GDM1 (cell line): ENCODE measurements around the gene BLTP2.
A peak's percentile ranks its signal among the peaks of the same experiment; 100 is the strongest.

Experiments used
- DNase-seq: peaks from one replicate; lab custom pipeline; 2025; lab: John Stamatoyannopoulos, UW

The BLTP2 gene

DNA sequence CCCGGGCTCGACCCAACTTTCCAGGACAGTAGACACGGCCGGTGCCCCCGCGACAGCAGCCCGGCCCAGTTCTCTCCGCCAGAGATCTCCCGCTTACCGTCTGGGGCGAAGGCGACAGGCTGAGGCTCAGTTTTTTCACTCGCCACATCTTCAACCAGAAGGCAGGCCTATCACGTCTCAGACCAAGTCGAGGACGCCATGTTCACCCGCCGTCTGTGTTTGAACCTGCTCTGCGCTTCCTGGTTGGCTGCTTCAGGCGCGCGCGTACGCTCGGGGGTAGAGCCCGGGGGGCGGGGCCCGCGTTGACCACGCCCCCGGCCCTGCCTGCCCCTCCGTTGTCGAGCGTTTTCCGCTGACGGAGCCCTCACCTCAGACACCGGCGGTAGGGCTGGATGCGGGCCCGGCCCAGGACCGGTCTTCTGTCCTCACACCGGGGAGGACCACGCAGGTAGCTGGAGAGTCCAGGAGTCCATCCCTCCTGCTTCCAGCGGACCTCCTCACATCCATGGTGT lies 46.1 kb downstream of the BLTP2 start, which contains the start of gene SPAG5:
Gene SPAG5 (minus strand): TSS at position 227 of the 512 bp plus-strand sequence. CDS start 79 bp downstream, at position 148.
- peak; percentile 92 for DNase-seq

DNA sequence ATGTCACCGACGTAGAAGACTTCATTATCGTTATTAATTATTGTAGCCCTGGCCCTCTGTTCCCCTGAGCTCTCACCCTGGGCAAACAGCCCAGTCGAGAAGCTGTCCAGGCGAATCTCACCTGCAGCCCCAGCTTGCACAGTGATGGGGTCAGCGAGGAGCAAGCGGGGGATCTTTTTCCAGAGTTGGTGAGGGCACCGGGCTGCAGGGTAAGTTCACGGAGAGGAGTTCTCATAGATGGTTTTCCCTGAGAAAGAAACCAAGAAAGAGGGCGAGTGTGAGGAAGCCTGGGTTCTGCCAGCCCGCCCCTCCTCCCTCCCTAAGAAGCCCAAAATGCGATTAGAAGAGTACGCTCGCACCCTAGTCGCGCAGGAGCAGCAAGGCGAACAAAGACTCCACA lies 46.6 kb downstream of the BLTP2 start:
- no peak for DNase-seq

DNA sequence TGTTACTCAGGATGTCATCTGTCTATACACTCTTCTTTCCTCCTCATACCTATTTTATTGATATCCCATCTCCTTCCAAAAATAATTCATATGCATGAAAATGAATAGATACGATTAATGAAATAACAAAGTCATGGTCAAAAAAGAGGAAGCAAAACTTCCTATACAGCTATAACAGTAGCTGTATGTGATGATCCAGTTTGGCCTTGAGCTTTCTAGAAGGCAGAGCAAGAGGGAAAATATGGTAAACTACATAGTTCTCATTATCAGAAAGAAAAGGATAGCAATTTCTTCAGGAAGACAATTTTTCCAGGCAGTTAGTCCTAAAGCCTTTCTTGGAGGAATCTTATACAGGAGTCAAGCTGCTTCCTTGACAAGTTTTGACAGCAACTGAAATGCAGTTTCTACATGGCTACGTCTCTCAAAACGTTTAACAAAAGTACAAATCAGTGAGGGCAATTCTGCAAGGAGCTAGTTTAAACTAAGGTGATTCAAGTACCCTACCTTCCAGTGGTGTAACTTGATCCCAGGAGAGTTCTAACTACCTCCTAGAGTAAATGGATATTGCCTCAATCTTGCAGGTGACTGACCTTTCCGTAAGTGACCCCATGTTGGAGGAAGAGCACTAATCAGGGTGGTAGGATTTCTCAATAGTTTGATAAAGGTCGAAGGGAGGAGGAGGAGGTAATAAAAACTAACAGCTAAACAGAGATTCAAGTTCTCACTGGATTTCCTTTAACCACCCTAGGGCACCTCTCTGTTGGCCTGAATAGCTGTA lies 47.2 kb downstream of the BLTP2 start:
- no peak for DNase-seq
